ENCODE data around the gene ARFGEF2. TPM values are rescaled to one million over a fixed set of nuclear protein-coding genes. Genes with fewer than 3 reads are reported as not detected.
"Not testable (repeated sequence)": the region's sequence is repeated elsewhere in the genome, so short reads cannot be mapped to it uniquely, and the experiment has no call there.

Gene ARFGEF2
- total RNA-seq, 1 experiment from 2014 or later, result 47.0 TPM

GRCh38 chr20:48886194-48886593, 35.3 kb upstream of the ARFGEF2 start:
- Histone ChIP-seq H3K9me3 (ENCODE audit: insufficient read depth, low read depth) (no peaks in the 10 kb centered on the region), H3K9me2 (ENCODE audit: insufficient read depth) (no peaks in the 10 kb centered on the region), H3K36me3 (ENCODE audit: low read depth) (no peaks in the 10 kb centered on the region), H3K4me1 (replicated peaks; ENCODE audit: insufficient read depth) (no peaks in the 10 kb centered on the region), H3F3A (ENCODE audit: insufficient read depth, low read depth) (no peaks in the 10 kb centered on the region), H3K27me3 (ENCODE audit: insufficient read depth, low read depth) (no peaks in the 10 kb centered on the region), H3K4me2 (no peak overlapping the region), H3K27ac (no peak overlapping the region), H4K20me1 (ENCODE audit: insufficient read depth) (no peaks in the 10 kb centered on the region), H2AFZ (no peak overlapping the region), H3K4me3 (no peak overlapping the region), H3K79me2 (ENCODE audit: low read depth) (no peaks in the 10 kb centered on the region)
- DNase-seq, result no peak
- no TSS peak for BruUV-seq (replicated peaks)
- TF ChIP-seq EZH2 (IDR thresholded peaks at IDR 0.05; ENCODE audit: low read depth), result no peak
- TF ChIP-seq, protein P1, sequence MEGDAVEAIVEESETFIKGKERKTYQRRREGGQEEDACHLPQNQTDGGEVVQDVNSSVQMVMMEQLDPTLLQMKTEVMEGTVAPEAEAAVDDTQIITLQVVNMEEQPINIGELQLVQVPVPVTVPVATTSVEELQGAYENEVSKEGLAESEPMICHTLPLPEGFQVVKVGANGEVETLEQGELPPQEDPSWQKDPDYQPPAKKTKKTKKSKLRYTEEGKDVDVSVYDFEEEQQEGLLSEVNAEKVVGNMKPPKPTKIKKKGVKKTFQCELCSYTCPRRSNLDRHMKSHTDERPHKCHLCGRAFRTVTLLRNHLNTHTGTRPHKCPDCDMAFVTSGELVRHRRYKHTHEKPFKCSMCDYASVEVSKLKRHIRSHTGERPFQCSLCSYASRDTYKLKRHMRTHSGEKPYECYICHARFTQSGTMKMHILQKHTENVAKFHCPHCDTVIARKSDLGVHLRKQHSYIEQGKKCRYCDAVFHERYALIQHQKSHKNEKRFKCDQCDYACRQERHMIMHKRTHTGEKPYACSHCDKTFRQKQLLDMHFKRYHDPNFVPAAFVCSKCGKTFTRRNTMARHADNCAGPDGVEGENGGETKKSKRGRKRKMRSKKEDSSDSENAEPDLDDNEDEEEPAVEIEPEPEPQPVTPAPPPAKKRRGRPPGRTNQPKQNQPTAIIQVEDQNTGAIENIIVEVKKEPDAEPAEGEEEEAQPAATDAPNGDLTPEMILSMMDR (conservative IDR thresholded peaks at IDR 0.05), result no peak
- POLR2A ChIA-PET (ENCODE audit: unreplicated experiment), result no interaction called here
- intact Hi-C loops (cut with micrococcal nuclease; ENCODE audit: unreplicated experiment), result no loop called here
- CTCF ChIA-PET, result no interaction called here

- Histone ChIP-seq H3K4me2 (no peak overlapping the region), H3K4me1 (replicated peaks; ENCODE audit: insufficient read depth) (no peaks in the 10 kb centered on the region), H3K79me2 (ENCODE audit: low read depth) (no peaks in the 10 kb centered on the region), H3K4me3 (no peak overlapping the region), H3K27me3 (ENCODE audit: insufficient read depth, low read depth) (no peaks in the 10 kb centered on the region), H3K27ac (no peak overlapping the region), H2AFZ (no peak overlapping the region), H3K36me3 (ENCODE audit: low read depth) (no peaks in the 10 kb centered on the region), H3K9me2 (ENCODE audit: insufficient read depth) (no peaks in the 10 kb centered on the region), H4K20me1 (ENCODE audit: insufficient read depth) (no peaks in the 10 kb centered on the region), H3K9me3 (ENCODE audit: insufficient read depth, low read depth) (no peaks in the 10 kb centered on the region), H3F3A (ENCODE audit: insufficient read depth, low read depth) (no peaks in the 10 kb centered on the region)
- TF ChIP-seq EZH2 (IDR thresholded peaks at IDR 0.05; ENCODE audit: low read depth), result no peak
- TF ChIP-seq, protein P1 (conservative IDR thresholded peaks at IDR 0.05), result no peak
- ChIA-PET CTCF (no interaction called here), POLR2A (ENCODE audit: unreplicated experiment) (no interaction called here)
- BruUV-seq (replicated peaks), result no TSS peak
- intact Hi-C loops (cut with micrococcal nuclease; ENCODE audit: unreplicated experiment), result no loop called here
- no peak for DNase-seq
Observed at GRCh38 chr20:48886811-48887210, 34.7 kb upstream of the ARFGEF2 start.

DNA sequence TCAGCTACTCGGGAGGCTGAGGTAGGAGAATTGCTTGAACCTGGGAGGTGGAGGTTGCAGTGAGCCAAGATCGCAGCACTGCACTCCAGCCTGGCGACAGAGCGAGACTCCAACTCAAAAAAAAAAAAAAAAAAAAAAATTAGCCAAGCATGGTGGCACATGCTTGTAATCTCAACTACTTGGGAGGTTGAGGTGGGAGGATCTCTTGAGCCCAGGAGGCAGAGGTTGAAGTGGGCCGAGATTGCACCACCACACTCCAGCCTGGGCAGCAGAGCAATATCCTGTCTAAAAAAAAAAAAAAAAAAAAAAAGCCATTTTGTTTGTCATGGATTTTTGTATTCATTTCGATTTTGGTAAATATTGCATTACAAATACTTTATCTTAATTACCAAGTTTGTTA, 33.0 kb upstream of the ARFGEF2 start:
- H3K4me3 ChIP-seq; H3K9me3 ChIP-seq (ENCODE audit: insufficient read depth, low read depth); BruUV-seq (replicated peaks); H3K27me3 ChIP-seq (ENCODE audit: insufficient read depth, low read depth); H3F3A ChIP-seq (ENCODE audit: insufficient read depth, low read depth); H3K4me1 ChIP-seq (replicated peaks; ENCODE audit: insufficient read depth); H4K20me1 ChIP-seq (ENCODE audit: insufficient read depth); H3K4me2 ChIP-seq; H3K9me2 ChIP-seq (ENCODE audit: insufficient read depth); POLR2A ChIA-PET (ENCODE audit: unreplicated experiment); DNase-seq; H3K79me2 ChIP-seq (ENCODE audit: low read depth); intact Hi-C loops (cut with micrococcal nuclease; ENCODE audit: unreplicated experiment); H3K27ac ChIP-seq; CTCF ChIA-PET; H3K36me3 ChIP-seq (ENCODE audit: low read depth); H2AFZ ChIP-seq: not testable (repeated sequence)

DNA sequence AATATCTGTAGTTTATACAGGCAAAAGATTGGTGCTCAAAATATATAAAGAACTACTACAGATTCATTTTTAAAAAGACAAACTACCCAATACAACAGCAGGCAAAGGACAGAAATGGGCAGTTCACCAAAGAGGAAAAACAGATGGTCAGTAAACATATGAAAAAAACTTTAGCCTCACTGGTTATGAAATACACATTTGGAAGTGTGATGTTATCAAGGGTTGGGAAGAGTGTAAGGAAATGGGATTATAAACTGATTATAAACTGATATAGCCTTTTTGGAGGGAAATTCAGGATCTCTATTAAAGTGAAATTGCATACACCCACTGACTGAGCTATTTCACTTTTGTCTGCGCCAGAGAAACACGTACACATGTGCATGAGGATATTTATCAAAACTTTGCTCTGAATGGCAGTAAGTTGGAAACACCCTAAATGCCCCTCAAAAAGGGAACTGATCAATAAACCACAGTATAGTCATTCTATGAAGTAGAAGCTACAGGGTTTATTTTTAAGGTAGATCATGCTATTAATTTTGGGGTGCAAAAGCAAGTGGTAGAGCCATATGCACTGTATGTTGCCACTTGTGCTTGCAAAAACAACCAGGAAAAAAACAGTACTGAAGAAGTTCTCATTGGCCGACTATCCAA, 32.2 kb upstream of the ARFGEF2 start:
- DNase-seq, result no peak
- Histone ChIP-seq H3K27me3 (ENCODE audit: insufficient read depth, low read depth) (no peaks in the 10 kb centered on the region), H3K9me3 (ENCODE audit: insufficient read depth, low read depth) (no peaks in the 10 kb centered on the region), H2AFZ (no peak overlapping the region), H3K4me3 (no peak overlapping the region), H3K4me2 (no peak overlapping the region), H3F3A (ENCODE audit: insufficient read depth, low read depth) (no peaks in the 10 kb centered on the region), H3K79me2 (ENCODE audit: low read depth) (no peaks in the 10 kb centered on the region), H3K36me3 (ENCODE audit: low read depth) (no peaks in the 10 kb centered on the region), H3K9me2 (ENCODE audit: insufficient read depth) (no peaks in the 10 kb centered on the region), H4K20me1 (ENCODE audit: insufficient read depth) (no peaks in the 10 kb centered on the region), H3K27ac (no peak overlapping the region), H3K4me1 (replicated peaks; ENCODE audit: insufficient read depth) (no peaks in the 10 kb centered on the region)
- ChIA-PET POLR2A (ENCODE audit: unreplicated experiment) (no interaction called here), CTCF (no interaction called here)
- intact Hi-C loops (cut with micrococcal nuclease; ENCODE audit: unreplicated experiment), result no loop called here
- BruUV-seq (replicated peaks), result no TSS peak
- TF ChIP-seq, protein P1 (conservative IDR thresholded peaks at IDR 0.05), result no peak
- TF ChIP-seq EZH2 (IDR thresholded peaks at IDR 0.05; ENCODE audit: low read depth), result no peak
